ENCODE data around the gene ALCAM.

Gene ALCAM

GRCh38 chr3:105459566-105460290, 93.0 kb downstream of the ALCAM start:
- Mint-ChIP-seq H3K9me3 (no peaks in the 10 kb centered on the region), H3K4me3 (no peak overlapping the region), H3K4me1 (peaks cover 32% of the 10 kb centered on the region), H3K27me3 (no peaks in the 10 kb centered on the region), H3K27ac (no peak overlapping the region), H3K36me3 (no peaks in the 10 kb centered on the region)
- no peak for ATAC-seq

GRCh38 chr3:105463620-105464019, 96.9 kb downstream of the ALCAM start:
- Mint-ChIP-seq H3K27ac (no peak overlapping the region), H3K9me3 (no peaks in the 10 kb centered on the region), H3K4me1 (peaks cover 30% of the 10 kb centered on the region), H3K27me3 (no peaks in the 10 kb centered on the region), H3K36me3 (no peaks in the 10 kb centered on the region), H3K4me3 (no peak overlapping the region)
- ATAC-seq, result no peak

DNA sequence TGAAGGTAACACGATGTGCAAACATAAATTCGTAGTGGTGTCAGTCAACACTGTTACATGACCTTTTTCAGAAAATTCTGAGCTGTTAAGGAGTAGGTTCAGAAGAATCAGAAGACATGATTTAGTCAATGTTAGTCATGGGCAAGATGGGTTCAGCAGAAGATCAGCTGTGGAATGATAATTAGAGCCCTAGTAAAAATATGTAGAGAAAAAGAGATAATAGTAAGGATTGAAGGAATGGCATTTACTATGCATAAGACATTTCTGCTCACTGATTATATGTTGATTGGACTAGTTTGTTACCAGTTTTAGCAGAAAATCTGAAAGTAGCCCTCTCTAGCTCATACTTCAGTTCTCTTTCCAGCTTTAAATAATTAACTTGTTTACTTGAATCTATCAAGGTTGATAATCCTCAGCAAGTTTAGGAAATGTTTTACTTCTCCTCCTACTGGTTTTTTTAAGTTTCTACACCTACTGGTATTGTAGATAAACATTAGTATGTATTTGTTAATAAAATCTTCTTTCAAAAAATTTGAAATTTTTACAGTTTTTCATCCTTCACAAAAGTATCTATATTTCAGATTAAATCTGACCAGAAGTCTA, 98.6 kb downstream of the ALCAM start:
- Mint-ChIP-seq H3K36me3 (no peaks in the 10 kb centered on the region), H3K27me3 (no peaks in the 10 kb centered on the region), H3K27ac (no peak overlapping the region), H3K4me1 (peaks cover 15% of the 10 kb centered on the region), H3K9me3 (no peaks in the 10 kb centered on the region), H3K4me3 (no peak overlapping the region)
- no peak for ATAC-seq

GRCh38 chr3:105466072-105466471, 99.4 kb downstream of the ALCAM start:
- H3K4me3 Mint-ChIP-seq, result no peak overlapping the region
- H3K36me3 Mint-ChIP-seq, result no peaks in the 10 kb centered on the region
- no peak overlapping the region for H3K27ac Mint-ChIP-seq
- no peaks in the 10 kb centered on the region for H3K9me3 Mint-ChIP-seq
- ATAC-seq, result no peak
- peaks cover 16% of the 10 kb centered on the region for H3K4me1 Mint-ChIP-seq
- H3K27me3 Mint-ChIP-seq, result no peaks in the 10 kb centered on the region

- H3K27ac Mint-ChIP-seq, result no peak overlapping the region
- H3K4me1 Mint-ChIP-seq, result peaks cover 17% of the 10 kb centered on the region
- no peak for ATAC-seq
- no peaks in the 10 kb centered on the region for H3K27me3 Mint-ChIP-seq
- no peak overlapping the region for H3K4me3 Mint-ChIP-seq
- H3K36me3 Mint-ChIP-seq, result peaks cover 2% of the 10 kb centered on the region
- no peaks in the 10 kb centered on the region for H3K9me3 Mint-ChIP-seq
Observed at GRCh38 chr3:105466495-105467404, 100.0 kb downstream of the ALCAM start.

- ATAC-seq, result no peak
- Mint-ChIP-seq H3K4me1 (peaks cover 34% of the 10 kb centered on the region), H3K27ac (no peak overlapping the region), H3K9me3 (peaks cover 2% of the 10 kb centered on the region), H3K4me3 (no peak overlapping the region), H3K36me3 (peaks cover 13% of the 10 kb centered on the region), H3K27me3 (no peaks in the 10 kb centered on the region)
Observed at GRCh38 chr3:105470851-105471250, 104.1 kb downstream of the ALCAM start.

DNA sequence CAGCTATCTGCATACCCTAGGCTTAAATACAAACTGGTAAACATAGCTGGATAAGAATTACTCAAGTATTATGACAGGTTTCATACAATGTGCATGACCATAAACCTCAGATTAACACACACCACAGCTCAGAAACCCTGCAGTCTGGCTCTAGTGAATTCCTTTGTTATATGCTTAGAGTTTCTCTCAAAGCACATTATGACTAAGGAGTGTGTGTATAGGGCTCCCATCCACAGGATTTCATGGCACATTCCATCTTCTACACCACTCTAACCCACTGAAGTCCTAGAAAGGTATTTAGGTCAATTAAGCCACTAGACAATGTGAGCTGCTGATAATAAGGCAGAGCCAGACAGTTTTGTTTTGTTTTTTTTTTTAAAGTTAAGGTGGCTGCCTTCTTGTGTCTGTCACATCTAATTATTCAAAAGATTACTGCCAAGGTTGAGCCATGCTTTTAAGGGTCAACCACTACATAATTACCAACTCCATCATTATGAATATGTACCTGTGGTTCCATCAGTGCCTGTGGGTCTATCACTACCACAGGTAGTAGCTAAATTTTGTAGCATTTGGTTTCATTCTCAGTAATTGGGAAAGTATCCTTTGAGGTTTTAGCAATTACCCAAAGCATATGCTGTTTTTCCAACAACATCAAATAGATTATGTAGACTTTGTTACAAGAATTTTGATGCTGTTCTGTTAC, 107.0 kb downstream of the ALCAM start:
- Mint-ChIP-seq H3K9me3 (peaks cover 15% of the 10 kb centered on the region), H3K4me3 (no peak overlapping the region), H3K4me1 (peaks cover 41% of the 10 kb centered on the region), H3K27me3 (no peaks in the 10 kb centered on the region), H3K36me3 (peaks cover 39% of the 10 kb centered on the region), H3K27ac (no peak overlapping the region)
- peak; percentile 27 for ATAC-seq

GRCh38 chr3:105480768-105481167, 114.1 kb downstream of the ALCAM start:
- Mint-ChIP-seq H3K4me1 (peaks cover 8% of the 10 kb centered on the region), H3K9me3 (peaks cover 15% of the 10 kb centered on the region), H3K36me3 (peaks cover 36% of the 10 kb centered on the region), H3K27ac (no peak overlapping the region), H3K27me3 (no peaks in the 10 kb centered on the region), H3K4me3 (no peak overlapping the region)
- ATAC-seq, result no peak

DNA sequence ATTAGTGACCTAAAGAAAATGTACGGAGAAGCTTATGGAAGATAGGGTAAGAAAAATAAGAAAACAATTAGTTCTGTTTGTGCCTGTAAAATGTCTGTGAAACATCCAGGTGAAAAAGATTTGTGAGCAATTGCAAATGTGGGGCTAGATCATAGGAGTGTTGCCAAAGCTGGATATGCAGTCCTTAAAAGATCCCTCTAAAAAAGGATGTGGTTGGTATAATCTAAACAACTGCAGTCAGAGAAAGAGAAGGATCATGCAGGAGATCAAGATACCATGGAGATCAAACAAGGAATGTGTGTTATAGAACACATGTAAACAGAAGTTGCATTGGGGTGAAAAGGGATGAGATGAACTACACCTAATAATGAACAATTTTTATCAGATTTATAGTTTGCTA, 116.8 kb downstream of the ALCAM start:
- ATAC-seq, result no peak
- peaks cover 3% of the 10 kb centered on the region for H3K9me3 Mint-ChIP-seq
- H3K27ac Mint-ChIP-seq, result no peak overlapping the region
- H3K27me3 Mint-ChIP-seq, result no peaks in the 10 kb centered on the region
- H3K36me3 Mint-ChIP-seq, result peaks cover 24% of the 10 kb centered on the region
- H3K4me3 Mint-ChIP-seq, result no peak overlapping the region
- no peaks in the 10 kb centered on the region for H3K4me1 Mint-ChIP-seq

DNA sequence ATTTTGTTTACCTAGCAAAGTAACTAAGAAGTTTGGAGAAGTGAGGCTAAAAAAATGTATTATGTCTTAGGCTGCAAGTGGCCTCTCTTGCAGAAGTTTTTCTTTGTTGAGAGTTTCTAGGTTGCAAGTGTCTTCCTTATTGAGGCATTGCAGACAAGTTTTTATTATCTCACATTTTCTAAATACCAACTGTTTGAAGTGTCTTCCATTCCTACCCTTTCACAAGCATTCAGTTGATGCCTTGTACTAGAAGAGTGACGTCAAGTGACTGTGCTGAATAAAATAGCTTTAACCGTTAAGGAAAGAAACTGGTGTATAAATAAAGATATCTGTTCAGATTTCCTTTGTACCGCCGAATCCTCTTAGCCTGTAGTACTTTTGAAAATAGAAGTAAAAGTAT, 123.3 kb downstream of the ALCAM start:
- H3K9me3 Mint-ChIP-seq, result peaks cover 19% of the 10 kb centered on the region
- H3K4me1 Mint-ChIP-seq, result no peaks in the 10 kb centered on the region
- no peaks in the 10 kb centered on the region for H3K27me3 Mint-ChIP-seq
- no peak overlapping the region for H3K4me3 Mint-ChIP-seq
- H3K27ac Mint-ChIP-seq, result no peak overlapping the region
- ATAC-seq, result no peak
- H3K36me3 Mint-ChIP-seq, result peaks cover 56% of the 10 kb centered on the region

DNA sequence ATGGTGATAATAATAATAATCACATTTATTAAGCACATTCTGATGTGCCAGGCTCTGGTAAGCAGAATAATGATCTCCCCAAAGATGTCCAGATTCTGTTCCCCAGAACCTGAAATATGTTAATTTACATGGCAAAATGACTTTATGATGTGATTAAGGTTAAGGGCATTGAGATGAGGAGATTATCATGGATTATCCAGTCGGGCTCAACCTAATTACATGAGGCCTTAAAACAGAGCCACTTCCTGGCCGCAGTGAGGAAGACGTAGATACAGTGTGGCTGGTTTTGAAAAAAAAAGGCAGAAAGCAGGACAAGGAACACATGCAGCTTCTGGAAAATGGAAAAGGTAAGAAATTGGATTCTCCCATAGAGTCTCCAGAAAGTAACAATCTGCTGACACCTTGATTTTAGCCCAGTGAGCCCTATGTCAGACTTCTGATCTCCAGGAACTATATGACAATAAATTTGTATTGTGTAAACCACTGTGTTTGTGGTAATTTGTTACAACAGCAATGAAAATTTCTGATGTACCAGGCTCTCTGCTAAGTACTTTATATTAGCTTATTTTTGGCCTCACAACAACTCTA, 126.7 kb downstream of the ALCAM start:
- no peaks in the 10 kb centered on the region for H3K27me3 Mint-ChIP-seq
- no peaks in the 10 kb centered on the region for H3K4me1 Mint-ChIP-seq
- ATAC-seq, result no peak
- no peak overlapping the region for H3K4me3 Mint-ChIP-seq
- H3K27ac Mint-ChIP-seq, result no peak overlapping the region
- H3K36me3 Mint-ChIP-seq, result peaks cover 53% of the 10 kb centered on the region
- H3K9me3 Mint-ChIP-seq, result peaks cover 20% of the 10 kb centered on the region

DNA sequence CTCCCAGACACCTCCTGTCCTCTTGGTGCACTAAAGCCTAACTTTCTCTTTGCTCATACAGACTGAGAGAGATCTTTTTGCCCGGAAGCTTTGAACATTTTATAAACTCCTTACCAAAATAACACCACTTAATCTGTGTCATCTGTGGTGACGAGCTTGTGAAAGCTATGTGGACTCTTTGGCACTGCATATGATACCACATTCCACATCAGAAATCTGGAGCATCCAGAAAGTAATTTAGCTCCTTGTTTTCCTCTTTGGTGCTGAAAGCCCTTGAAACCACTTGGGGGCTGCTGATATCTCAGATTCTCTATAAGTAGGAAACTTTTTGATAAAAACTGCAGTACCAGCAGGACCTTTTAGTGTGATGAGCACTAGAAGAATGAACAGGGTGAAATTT, 128.3 kb downstream of the ALCAM start:
- no peaks in the 10 kb centered on the region for H3K27me3 Mint-ChIP-seq
- H3K27ac Mint-ChIP-seq, result no peak overlapping the region
- peaks cover 8% of the 10 kb centered on the region for H3K4me1 Mint-ChIP-seq
- H3K9me3 Mint-ChIP-seq, result peaks cover 14% of the 10 kb centered on the region
- H3K36me3 Mint-ChIP-seq, result peaks cover 42% of the 10 kb centered on the region
- no peak for ATAC-seq
- no peak overlapping the region for H3K4me3 Mint-ChIP-seq

GRCh38 chr3:105496343-105496742, 129.6 kb downstream of the ALCAM start:
- Mint-ChIP-seq H3K27ac (no peak overlapping the region), H3K4me1 (peaks cover 12% of the 10 kb centered on the region)
- no peak for ATAC-seq

DNA sequence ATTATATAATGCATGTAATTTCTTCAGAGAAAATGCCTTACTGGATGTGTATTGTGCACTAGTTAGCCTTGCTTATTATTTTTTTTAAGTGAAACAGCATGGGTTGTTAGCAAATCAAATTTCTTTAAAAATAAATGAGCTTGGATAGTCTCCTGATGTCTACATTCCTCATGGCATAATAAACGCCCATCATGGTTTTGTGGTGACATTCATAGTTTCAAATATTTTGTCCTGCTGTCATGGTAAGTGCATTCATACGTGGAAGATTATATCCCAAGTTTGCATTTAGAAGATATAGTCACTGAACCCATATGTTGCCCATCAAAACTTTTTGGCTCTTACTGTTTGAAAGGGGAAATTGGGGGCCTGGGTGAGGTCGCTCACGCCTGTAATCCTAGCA, 130.7 kb downstream of the ALCAM start:
- Mint-ChIP-seq H3K4me3 (no peak overlapping the region), H3K27ac (no peak overlapping the region), H3K4me1 (peaks cover 12% of the 10 kb centered on the region), H3K36me3 (peaks cover 21% of the 10 kb centered on the region), H3K9me3 (peaks cover 3% of the 10 kb centered on the region), H3K27me3 (no peaks in the 10 kb centered on the region)
- no peak for ATAC-seq

More at GRCh38 chr3:105496343-105496742, 129.6 kb downstream of the ALCAM start:
- Mint-ChIP-seq H3K27me3 (no peaks in the 10 kb centered on the region), H3K4me3 (no peak overlapping the region), H3K9me3 (peaks cover 8% of the 10 kb centered on the region), H3K36me3 (peaks cover 29% of the 10 kb centered on the region)

DNA sequence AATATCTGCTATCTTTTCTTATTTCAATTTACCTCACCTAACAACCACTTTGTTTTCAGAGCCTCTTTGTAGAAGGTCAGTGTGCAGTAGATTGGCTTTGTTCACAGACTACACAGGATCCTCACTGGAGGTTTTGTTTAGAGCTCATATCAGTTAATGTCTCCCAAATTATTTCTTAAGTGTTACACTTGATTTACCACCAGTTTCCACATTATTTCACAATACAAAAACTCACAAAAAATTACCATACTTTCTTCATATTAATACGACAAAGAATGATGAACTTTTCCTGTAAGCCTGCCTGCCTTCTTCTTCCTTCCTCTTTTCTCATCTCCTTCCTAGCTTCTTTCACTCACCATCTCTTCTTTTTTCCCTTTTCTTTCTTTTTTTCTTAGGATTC, 133.3 kb downstream of the ALCAM start:
- Mint-ChIP-seq H3K36me3 (peaks cover 23% of the 10 kb centered on the region), H3K4me1 (peaks cover 18% of the 10 kb centered on the region), H3K27ac (no peak overlapping the region), H3K4me3 (no peak overlapping the region), H3K9me3 (peaks cover 3% of the 10 kb centered on the region), H3K27me3 (no peaks in the 10 kb centered on the region)
- no peak for ATAC-seq

Data from stimulated activated memory B cell treated with anti-CD40 and anti-IgM and Interleukin-4, amounts not matched to agents 10 μg/mL and 1 μg/mL and 100 μg/mL, for 72 hours (primary cell).